Measurements from ENCODE around the gene PLA2G4D.

Gene PLA2G4D

DNA sequence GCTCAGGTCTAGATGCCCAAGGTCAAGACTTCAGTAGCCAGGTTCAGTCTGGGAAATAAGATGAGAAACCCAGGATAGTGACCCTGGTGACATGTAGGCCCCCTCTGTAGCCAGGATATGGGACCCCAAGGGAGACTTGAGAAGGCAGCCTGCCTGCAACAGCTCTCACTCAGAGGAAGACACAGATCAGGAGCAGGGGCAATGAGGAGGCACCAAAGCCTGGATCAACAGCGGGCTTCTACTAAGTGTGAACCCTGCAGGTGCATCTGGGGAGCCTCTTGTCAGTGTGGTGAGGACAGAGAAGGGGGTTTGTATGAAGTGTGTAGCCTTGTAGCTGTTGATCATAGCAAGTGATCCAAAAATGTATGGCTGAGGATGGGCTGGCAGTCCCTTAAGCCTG is 36.6 kb upstream of the PLA2G4D start (continued):
- TF ChIP-seq ESRRG (CRISPR knock-in tag; IDR thresholded peaks at IDR 0.05) (no peak), CSDC2 (CRISPR knock-in tag; IDR thresholded peaks at IDR 0.05) (no peak), ZNF565 (CRISPR knock-in tag; conservative IDR thresholded peaks at IDR 0.05; ENCODE audit: low read depth) (no peak), ARNTL (CRISPR knock-in tag; IDR thresholded peaks at IDR 0.05; ENCODE audit: borderline replicate concordance, low read depth) (no peak), ZNF8 (CRISPR knock-in tag; IDR thresholded peaks at IDR 0.05) (no peak), TOX (CRISPR knock-in tag; IDR thresholded peaks at IDR 0.05; ENCODE audit: borderline replicate concordance) (no peak)
- TF ChIP-seq, protein P1, sequence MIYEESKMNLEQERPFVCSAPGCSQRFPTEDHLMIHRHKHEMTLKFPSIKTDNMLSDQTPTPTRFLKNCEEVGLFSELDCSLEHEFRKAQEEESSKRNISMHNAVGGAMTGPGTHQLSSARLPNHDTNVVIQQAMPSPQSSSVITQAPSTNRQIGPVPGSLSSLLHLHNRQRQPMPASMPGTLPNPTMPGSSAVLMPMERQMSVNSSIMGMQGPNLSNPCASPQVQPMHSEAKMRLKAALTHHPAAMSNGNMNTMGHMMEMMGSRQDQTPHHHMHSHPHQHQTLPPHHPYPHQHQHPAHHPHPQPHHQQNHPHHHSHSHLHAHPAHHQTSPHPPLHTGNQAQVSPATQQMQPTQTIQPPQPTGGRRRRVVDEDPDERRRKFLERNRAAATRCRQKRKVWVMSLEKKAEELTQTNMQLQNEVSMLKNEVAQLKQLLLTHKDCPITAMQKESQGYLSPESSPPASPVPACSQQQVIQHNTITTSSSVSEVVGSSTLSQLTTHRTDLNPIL (CRISPR knock-in tag; IDR thresholded peaks at IDR 0.05; ENCODE audit: low read depth): no peak
- TF ChIP-seq, protein P2, sequence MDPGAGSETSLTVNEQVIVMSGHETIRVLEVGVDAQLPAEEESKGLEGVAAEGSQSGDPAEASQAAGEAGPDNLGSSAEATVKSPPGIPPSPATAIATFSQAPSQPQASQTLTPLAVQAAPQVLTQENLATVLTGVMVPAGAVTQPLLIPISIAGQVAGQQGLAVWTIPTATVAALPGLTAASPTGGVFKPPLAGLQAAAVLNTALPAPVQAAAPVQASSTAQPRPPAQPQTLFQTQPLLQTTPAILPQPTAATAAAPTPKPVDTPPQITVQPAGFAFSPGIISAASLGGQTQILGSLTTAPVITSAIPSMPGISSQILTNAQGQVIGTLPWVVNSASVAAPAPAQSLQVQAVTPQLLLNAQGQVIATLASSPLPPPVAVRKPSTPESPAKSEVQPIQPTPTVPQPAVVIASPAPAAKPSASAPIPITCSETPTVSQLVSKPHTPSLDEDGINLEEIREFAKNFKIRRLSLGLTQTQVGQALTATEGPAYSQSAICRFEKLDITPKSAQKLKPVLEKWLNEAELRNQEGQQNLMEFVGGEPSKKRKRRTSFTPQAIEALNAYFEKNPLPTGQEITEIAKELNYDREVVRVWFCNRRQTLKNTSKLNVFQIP (CRISPR knock-in tag; IDR thresholded peaks at IDR 0.05; ENCODE audit: borderline replicate concordance, low read depth): no peak

DNA sequence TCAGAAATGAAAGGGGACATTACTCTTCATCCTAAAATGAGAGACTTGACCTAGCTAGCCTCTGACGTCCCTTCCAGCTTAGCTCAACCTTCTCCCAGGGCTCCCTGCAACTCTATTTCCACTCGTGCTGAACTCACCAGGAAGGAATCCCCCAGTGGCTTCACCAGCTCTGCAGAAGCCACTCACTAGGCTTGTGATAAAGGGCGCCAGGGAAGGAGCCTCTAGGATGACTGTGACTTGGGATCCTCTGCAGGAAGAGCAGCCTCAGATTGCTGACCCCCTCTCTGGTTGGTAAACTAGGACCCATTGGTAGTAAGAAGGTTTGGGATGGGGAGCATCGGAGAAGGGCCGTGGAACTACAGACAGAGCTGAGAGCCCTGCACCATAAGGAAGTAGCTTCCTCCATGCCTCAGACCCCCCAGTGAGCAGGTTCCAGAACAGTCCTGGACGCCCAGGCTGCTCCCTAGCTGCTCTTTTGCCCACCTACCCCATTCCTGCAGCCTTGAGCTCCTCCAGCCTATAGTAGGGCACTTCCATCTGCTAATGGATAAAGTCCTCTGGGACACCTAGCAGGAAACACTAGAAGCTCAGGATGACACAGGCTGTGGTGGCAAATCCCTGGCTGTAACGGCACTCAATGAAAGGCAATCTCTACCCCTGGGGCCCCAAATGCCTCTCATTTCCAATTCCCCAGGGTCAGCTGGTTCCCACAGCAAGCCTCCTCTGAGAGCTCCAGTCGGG is 36.1 kb upstream of the PLA2G4D start:
- no peak for TF ChIP-seq TCF4 (CRISPR knock-in tag; IDR thresholded peaks at IDR 0.05; ENCODE audit: borderline replicate concordance)
- TF ChIP-seq, protein P3, sequence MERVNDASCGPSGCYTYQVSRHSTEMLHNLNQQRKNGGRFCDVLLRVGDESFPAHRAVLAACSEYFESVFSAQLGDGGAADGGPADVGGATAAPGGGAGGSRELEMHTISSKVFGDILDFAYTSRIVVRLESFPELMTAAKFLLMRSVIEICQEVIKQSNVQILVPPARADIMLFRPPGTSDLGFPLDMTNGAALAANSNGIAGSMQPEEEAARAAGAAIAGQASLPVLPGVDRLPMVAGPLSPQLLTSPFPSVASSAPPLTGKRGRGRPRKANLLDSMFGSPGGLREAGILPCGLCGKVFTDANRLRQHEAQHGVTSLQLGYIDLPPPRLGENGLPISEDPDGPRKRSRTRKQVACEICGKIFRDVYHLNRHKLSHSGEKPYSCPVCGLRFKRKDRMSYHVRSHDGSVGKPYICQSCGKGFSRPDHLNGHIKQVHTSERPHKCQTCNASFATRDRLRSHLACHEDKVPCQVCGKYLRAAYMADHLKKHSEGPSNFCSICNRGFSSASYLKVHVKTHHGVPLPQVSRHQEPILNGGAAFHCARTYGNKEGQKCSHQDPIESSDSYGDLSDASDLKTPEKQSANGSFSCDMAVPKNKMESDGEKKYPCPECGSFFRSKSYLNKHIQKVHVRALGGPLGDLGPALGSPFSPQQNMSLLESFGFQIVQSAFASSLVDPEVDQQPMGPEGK (CRISPR knock-in tag; IDR thresholded peaks at IDR 0.05; ENCODE audit: borderline replicate concordance): no peak
- TF ChIP-seq, protein P4, sequence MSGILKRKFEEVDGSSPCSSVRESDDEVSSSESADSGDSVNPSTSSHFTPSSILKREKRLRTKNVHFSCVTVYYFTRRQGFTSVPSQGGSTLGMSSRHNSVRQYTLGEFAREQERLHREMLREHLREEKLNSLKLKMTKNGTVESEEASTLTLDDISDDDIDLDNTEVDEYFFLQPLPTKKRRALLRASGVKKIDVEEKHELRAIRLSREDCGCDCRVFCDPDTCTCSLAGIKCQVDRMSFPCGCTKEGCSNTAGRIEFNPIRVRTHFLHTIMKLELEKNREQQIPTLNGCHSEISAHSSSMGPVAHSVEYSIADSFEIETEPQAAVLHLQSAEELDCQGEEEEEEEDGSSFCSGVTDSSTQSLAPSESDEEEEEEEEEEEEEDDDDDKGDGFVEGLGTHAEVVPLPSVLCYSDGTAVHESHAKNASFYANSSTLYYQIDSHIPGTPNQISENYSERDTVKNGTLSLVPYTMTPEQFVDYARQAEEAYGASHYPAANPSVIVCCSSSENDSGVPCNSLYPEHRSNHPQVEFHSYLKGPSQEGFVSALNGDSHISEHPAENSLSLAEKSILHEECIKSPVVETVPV (CRISPR knock-in tag; IDR thresholded peaks at IDR 0.05): no peak
- no peak for TF ChIP-seq OSR1 (CRISPR knock-in tag; IDR thresholded peaks at IDR 0.05)
- no peak for TF ChIP-seq SNAI2 (CRISPR knock-in tag; IDR thresholded peaks at IDR 0.05)
- no peak for TF ChIP-seq PPARA (CRISPR knock-in tag; IDR thresholded peaks at IDR 0.05; ENCODE audit: borderline replicate concordance)
- no peak for TF ChIP-seq ZNF8 (CRISPR knock-in tag; IDR thresholded peaks at IDR 0.05)
- TF ChIP-seq RARB (CRISPR knock-in tag; IDR thresholded peaks at IDR 0.05): no peak
- no peak for TF ChIP-seq ZFP30 (CRISPR knock-in tag; IDR thresholded peaks at IDR 0.05)
- TF ChIP-seq TOX (CRISPR knock-in tag; IDR thresholded peaks at IDR 0.05; ENCODE audit: borderline replicate concordance): no peak
- TF ChIP-seq, protein P5, sequence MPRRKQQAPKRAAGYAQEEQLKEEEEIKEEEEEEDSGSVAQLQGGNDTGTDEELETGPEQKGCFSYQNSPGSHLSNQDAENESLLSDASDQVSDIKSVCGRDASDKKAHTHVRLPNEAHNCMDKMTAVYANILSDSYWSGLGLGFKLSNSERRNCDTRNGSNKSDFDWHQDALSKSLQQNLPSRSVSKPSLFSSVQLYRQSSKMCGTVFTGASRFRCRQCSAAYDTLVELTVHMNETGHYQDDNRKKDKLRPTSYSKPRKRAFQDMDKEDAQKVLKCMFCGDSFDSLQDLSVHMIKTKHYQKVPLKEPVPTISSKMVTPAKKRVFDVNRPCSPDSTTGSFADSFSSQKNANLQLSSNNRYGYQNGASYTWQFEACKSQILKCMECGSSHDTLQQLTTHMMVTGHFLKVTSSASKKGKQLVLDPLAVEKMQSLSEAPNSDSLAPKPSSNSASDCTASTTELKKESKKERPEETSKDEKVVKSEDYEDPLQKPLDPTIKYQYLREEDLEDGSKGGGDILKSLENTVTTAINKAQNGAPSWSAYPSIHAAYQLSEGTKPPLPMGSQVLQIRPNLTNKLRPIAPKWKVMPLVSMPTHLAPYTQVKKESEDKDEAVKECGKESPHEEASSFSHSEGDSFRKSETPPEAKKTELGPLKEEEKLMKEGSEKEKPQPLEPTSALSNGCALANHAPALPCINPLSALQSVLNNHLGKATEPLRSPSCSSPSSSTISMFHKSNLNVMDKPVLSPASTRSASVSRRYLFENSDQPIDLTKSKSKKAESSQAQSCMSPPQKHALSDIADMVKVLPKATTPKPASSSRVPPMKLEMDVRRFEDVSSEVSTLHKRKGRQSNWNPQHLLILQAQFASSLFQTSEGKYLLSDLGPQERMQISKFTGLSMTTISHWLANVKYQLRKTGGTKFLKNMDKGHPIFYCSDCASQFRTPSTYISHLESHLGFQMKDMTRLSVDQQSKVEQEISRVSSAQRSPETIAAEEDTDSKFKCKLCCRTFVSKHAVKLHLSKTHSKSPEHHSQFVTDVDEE (CRISPR knock-in tag; IDR thresholded peaks at IDR 0.05): no peak
- no peak for TF ChIP-seq ZNF565 (CRISPR knock-in tag; conservative IDR thresholded peaks at IDR 0.05; ENCODE audit: low read depth)
- no peak for TF ChIP-seq ISL1 (CRISPR knock-in tag; IDR thresholded peaks at IDR 0.05)
- no peak for TF ChIP-seq ESRRG (CRISPR knock-in tag; IDR thresholded peaks at IDR 0.05)
- no peak for TF ChIP-seq ARNTL (CRISPR knock-in tag; IDR thresholded peaks at IDR 0.05; ENCODE audit: borderline replicate concordance, low read depth)
- TF ChIP-seq, protein P2 (CRISPR knock-in tag; IDR thresholded peaks at IDR 0.05; ENCODE audit: borderline replicate concordance, low read depth): no peak
- no peak for TF ChIP-seq CSDC2 (CRISPR knock-in tag; IDR thresholded peaks at IDR 0.05)
- no peak for TF ChIP-seq ZFP3 (CRISPR knock-in tag; IDR thresholded peaks at IDR 0.05)
- no peak for TF ChIP-seq GLIS3 (CRISPR knock-in tag; IDR thresholded peaks at IDR 0.05)
- TF ChIP-seq BACH2 (CRISPR knock-in tag; IDR thresholded peaks at IDR 0.05; ENCODE audit: borderline replicate concordance): no peak
- no peak for ATAC-seq
